Panc1 (cell line): Measurements from ENCODE around the gene INPP5D. TPM values are rescaled to one million over a fixed set of nuclear protein-coding genes. Genes with fewer than 3 reads are reported as not detected.

Source experiments
- ATAC-seq: fragments of 200-7000 bp; cut with Tn5 transposase; 2 replicates; pipeline ENCODE4 v1.9.1; 2020; ENCODE audit warnings: mild to moderate bottlenecking, moderate library complexity
- BruUV-seq: library from RNA; stranded (reverse); fragments of 400-500 nt; replicated peaks from 2 replicates; lab custom pipeline; 2021; lab: Mats Ljungman, UMichigan
- CTCF ChIA-PET: fragments of 300-600 bp; sonication (Branson Sonifier 250); formaldehyde crosslinking; loops from one replicate; lab custom pipeline; 2022; ENCODE audit warnings: antibody characterized with exemption; lab: Charles Lee
- POLR2A ChIA-PET: fragments of 300-600 bp; sonication (Branson Sonifier 250); formaldehyde crosslinking; loops from one replicate; lab custom pipeline; 2022; ENCODE audit warnings: antibody characterized with exemption; lab: Charles Lee
- DNase-seq: peaks from one replicate; pipeline ENCODE4 v3.0.0-alpha.2; 2010; ENCODE audit warnings: low read depth, low spot score
- H3K27ac ChIP-seq: 2 replicates; pipeline ENCODE4 v1.5.1; 2011; ENCODE audit warnings: mild to moderate bottlenecking, low read length, inconsistent platforms
- H3K27me3 ChIP-seq: fragments of 200-500 bp; sonication (Bioruptor generic); 2 replicates; pipeline ENCODE4 v1.6.0; 2014; ENCODE audit warnings: low read length, inconsistent platforms; ENCODE audit not compliant: control insufficient read depth, insufficient read depth
- H3K36me3 ChIP-seq: fragments of 200-500 bp; sonication (Bioruptor generic); 2 replicates; pipeline ENCODE4 v1.5.1; 2014; ENCODE audit warnings: inconsistent platforms, mild to moderate bottlenecking, low read length, moderate library complexity; ENCODE audit not compliant: control insufficient read depth, insufficient read depth
- H3K4me1 ChIP-seq: 2 replicates; pipeline ENCODE4 v1.5.1; 2011; ENCODE audit warnings: inconsistent platforms, mild to moderate bottlenecking, low read length, moderate library complexity; ENCODE audit not compliant: control insufficient read depth, insufficient read depth
- H3K4me3 ChIP-seq, 2 experiments: 2 replicates each; pipeline ENCODE4 v1.5.1; 2011 to 2012; ENCODE audit warnings: low read depth in 2 of 2, low read length in 2 of 2, mild to moderate bottlenecking in 2 of 2, inconsistent platforms in 1 of 2, moderate library complexity in 1 of 2
- H3K9me3 ChIP-seq: fragments of 200-500 bp; sonication (Bioruptor generic); 2 replicates; pipeline ENCODE4 v1.5.1; 2014; ENCODE audit warnings: low read depth, mild to moderate bottlenecking, inconsistent platforms, low read length, moderate library complexity; ENCODE audit not compliant: control insufficient read depth, insufficient read depth
- CTCF ChIP-seq: fragments of 450-650 bp; IDR thresholded peaks from 2 replicates; pipeline ENCODE4 v1.5.1; 2017; ENCODE audit warnings: mild to moderate bottlenecking
- POLR2AphosphoS5 ChIP-seq: IDR thresholded peaks from 2 replicates; pipeline ENCODE4 v1.6.1; 2012; ENCODE audit warnings: mild to moderate bottlenecking, low read depth, low read length, moderate library complexity
- REST ChIP-seq, 2 experiments: IDR thresholded peaks; 2 replicates each; pipeline ENCODE4 v1.6.1; 2011 to 2012; ENCODE audit warnings: low read depth in 2 of 2, control low read depth in 1 of 2, low read length in 1 of 2, mild to moderate bottlenecking in 1 of 2, moderate library complexity in 1 of 2; ENCODE audit not compliant: insufficient read depth in 1 of 2
- SIN3A ChIP-seq: IDR thresholded peaks from 2 replicates; pipeline ENCODE4 v1.6.1; 2012; ENCODE audit warnings: low read depth, mild to moderate bottlenecking, low read length, moderate library complexity, borderline replicate concordance; ENCODE audit not compliant: insufficient read depth
- TCF7L2 ChIP-seq: IDR thresholded peaks from 2 replicates; pipeline ENCODE4 v1.6.1; 2011; ENCODE audit warnings: mild to moderate bottlenecking, low read depth, low read length, inconsistent platforms
- in situ Hi-C: cut with HindIII; loops from 2 replicates; pipeline ENCODE4 v1.10.0; 2016; ENCODE audit warnings: low sequenced_read_pairs, low pct_unique_long_range_greater_than_20kb
- intact Hi-C: fragments of 100-400 bp; cut with micrococcal nuclease; formaldehyde crosslinking; loops from one replicate; pipeline ENCODE4 v1.10.0; 2022; ENCODE audit not compliant: unreplicated experiment
- total RNA-seq: library from RNA; stranded (reverse); gene quantifications from one replicate; pipeline ENCODE4 v1.2.1, GENCODE V29; 2021; ENCODE audit not compliant: unreplicated experiment

INPP5D gene
- total RNA-seq, 1 experiment from 2014 or later = 0.39 TPM

GRCh38 chr2:233147829-233148167 is 87.7 kb downstream of the INPP5D start:
- intact Hi-C loops = no loop called here
- Histone ChIP-seq H3K9me3 (no peaks in the 10 kb centered on the region), H3K36me3 (no peaks in the 10 kb centered on the region), H3K4me3 (no peak overlapping the region), H3K4me1 (no peaks in the 10 kb centered on the region), H3K27ac (no peak overlapping the region), H3K27me3 (no peaks in the 10 kb centered on the region)
- CTCF ChIA-PET = no interaction called here
- POLR2A ChIA-PET = no interaction called here
- ATAC-seq (no peak), DNase-seq (no peak)
- TF ChIP-seq POLR2AphosphoS5 (no peak), CTCF (no peak), SIN3A (no peak), TCF7L2 (no peak), REST (IDR thresholded peaks at IDR 0.05; ENCODE audit: insufficient read depth in 1 of 2, low read depth in 2 of 2, low read length in 1 of 2) (no peak)
- BruUV-seq = no TSS peak
- in situ Hi-C loops = no loop called here

GRCh38 chr2:233148354-233148753 is 88.2 kb downstream of the INPP5D start:
- ATAC-seq (no peak), DNase-seq (no peak)
- no peaks in the 10 kb centered on the region for H3K36me3 ChIP-seq
- ChIA-PET POLR2A (no interaction called here), CTCF (no interaction called here)
- H3K27ac ChIP-seq = no peak overlapping the region
- H3K4me3 ChIP-seq = no peak overlapping the region
- intact Hi-C loops = no loop called here
- H3K4me1 ChIP-seq = no peaks in the 10 kb centered on the region
- H3K9me3 ChIP-seq = no peaks in the 10 kb centered on the region
- H3K27me3 ChIP-seq = no peaks in the 10 kb centered on the region
- in situ Hi-C loops = no loop called here
- TF ChIP-seq TCF7L2 = no peak
- TF ChIP-seq CTCF = no peak
- TF ChIP-seq POLR2AphosphoS5 = no peak
- TF ChIP-seq SIN3A = no peak
- TF ChIP-seq REST (IDR thresholded peaks at IDR 0.05; ENCODE audit: insufficient read depth in 1 of 2, low read depth in 2 of 2, low read length in 1 of 2) = no peak
- no TSS peak for BruUV-seq
